OCI-LY7 (cell line): ENCODE results near the gene PHACTR1. TPM values are rescaled to one million over a fixed set of nuclear protein-coding genes. Genes with fewer than 3 reads are reported as not detected.

Experiments
- BruUV-seq: library from RNA; stranded (reverse); fragments of 400-500 nt; replicated peaks from 2 replicates; lab custom pipeline; 2021; lab: Mats Ljungman, UMichigan
- CTCF ChIA-PET: fragments of 300-600 bp; sonication (Branson Sonifier 250); formaldehyde crosslinking; loops from one replicate; lab custom pipeline; 2022; ENCODE audit warnings: antibody characterized with exemption; ENCODE audit not compliant: unreplicated experiment; lab: Charles Lee
- POLR2A ChIA-PET: fragments of 300-600 bp; sonication (Branson Sonifier 250); formaldehyde crosslinking; loops from one replicate; lab custom pipeline; 2022; ENCODE audit warnings: antibody characterized with exemption; lab: Charles Lee
- DNase-seq: peaks from one replicate; pipeline ENCODE4 v3.0.0-alpha.2; 2015; ENCODE audit warnings: low spot score
- H2AFZ ChIP-seq: fragments of 200-600 bp; sonication (generic), shearing (Covaris generic); 2 replicates; pipeline ENCODE4 v1.6.1; 2014; ENCODE audit warnings: mild to moderate bottlenecking, antibody characterized with exemption, low read length, moderate library complexity
- H3K27ac ChIP-seq: fragments of 200-600 bp; sonication (generic); 2 replicates; pipeline ENCODE4 v1.5.1; 2014; ENCODE audit warnings: mixed run types, low read depth, mild to moderate bottlenecking, moderate library complexity, low read length, inconsistent platforms; ENCODE audit not compliant: poor library complexity, severe bottlenecking
- H3K36me3 ChIP-seq: fragments of 200-600 bp; sonication (generic); 2 replicates; pipeline ENCODE4 v1.6.1; 2014; ENCODE audit warnings: mild to moderate bottlenecking, antibody characterized with exemption, low read length, moderate library complexity, mixed read lengths; ENCODE audit not compliant: insufficient read depth
- H3K4me1 ChIP-seq: fragments of 200-600 bp; sonication (generic); 2 replicates; pipeline ENCODE4 v1.5.1; 2014; ENCODE audit warnings: mild to moderate bottlenecking, low read length; ENCODE audit not compliant: insufficient read depth, poor library complexity, severe bottlenecking
- H3K4me2 ChIP-seq: fragments of 200-600 bp; sonication (generic); 2 replicates; pipeline ENCODE4 v1.6.1; 2014; ENCODE audit warnings: mild to moderate bottlenecking, low read length
- H3K4me3 ChIP-seq: fragments of 200-600 bp; sonication (generic); 2 replicates; pipeline ENCODE4 v1.5.1; 2014; ENCODE audit warnings: mild to moderate bottlenecking, low read depth, low read length; ENCODE audit not compliant: poor library complexity, severe bottlenecking
- H3K79me2 ChIP-seq: fragments of 200-600 bp; sonication (generic); 2 replicates; pipeline ENCODE4 v1.6.1; 2016; ENCODE audit warnings: low read depth, mild to moderate bottlenecking, low read length, moderate library complexity, mixed read lengths; ENCODE audit not compliant: insufficient read depth
- H3K9me2 ChIP-seq: fragments of 200-600 bp; sonication (generic); 2 replicates; pipeline ENCODE4 v1.6.1; 2016; ENCODE audit warnings: mild to moderate bottlenecking, low read length, mixed read lengths; ENCODE audit not compliant: insufficient read depth
- H3K9me3 ChIP-seq: fragments of 200-600 bp; sonication (generic); 2 replicates; pipeline ENCODE4 v1.6.1; 2014; ENCODE audit warnings: mild to moderate bottlenecking, mixed run types, low read length, mixed read lengths
- H4K20me1 ChIP-seq: fragments of 200-600 bp; sonication (generic); 2 replicates; pipeline ENCODE4 v1.6.1; 2014; ENCODE audit warnings: mild to moderate bottlenecking, antibody characterized with exemption, low read length, moderate library complexity, mixed read lengths; ENCODE audit not compliant: insufficient read depth
- CTCF ChIP-seq: fragments of 200-600 bp; sonication (generic); conservative IDR thresholded peaks from 2 replicates; pipeline ENCODE4 v1.5.1; 2014; ENCODE audit warnings: mild to moderate bottlenecking, antibody characterized with exemption, low read length, moderate library complexity, mixed read lengths
- EZH2phosphoT487 ChIP-seq: fragments of 200-600 bp; sonication (generic); IDR thresholded peaks from 2 replicates; pipeline ENCODE4 v1.6.1; 2018; ENCODE audit warnings: low read depth, borderline replicate concordance, mild to moderate bottlenecking, mixed run types, antibody characterized with exemption, low read length, moderate library complexity, mixed read lengths
- intact Hi-C: fragments of 100-400 bp; cut with micrococcal nuclease; formaldehyde crosslinking; loops from one replicate; pipeline ENCODE4 v1.10.0; 2022; ENCODE audit not compliant: unreplicated experiment
- total RNA-seq, 2 experiments: library from RNA; depleted of rRNA in 1 of 2; stranded (reverse); fragments of >200 nt in 1 of 2; shearing (Covaris generic) in 1 of 2; gene quantifications; 2 replicates each; pipeline ENCODE4 v1.2.3, GENCODE V29; 2014 to 2022

The PHACTR1 gene
- total RNA-seq, 2 experiments from 2014 or later: 25.1 to 46.6 TPM

DNA sequence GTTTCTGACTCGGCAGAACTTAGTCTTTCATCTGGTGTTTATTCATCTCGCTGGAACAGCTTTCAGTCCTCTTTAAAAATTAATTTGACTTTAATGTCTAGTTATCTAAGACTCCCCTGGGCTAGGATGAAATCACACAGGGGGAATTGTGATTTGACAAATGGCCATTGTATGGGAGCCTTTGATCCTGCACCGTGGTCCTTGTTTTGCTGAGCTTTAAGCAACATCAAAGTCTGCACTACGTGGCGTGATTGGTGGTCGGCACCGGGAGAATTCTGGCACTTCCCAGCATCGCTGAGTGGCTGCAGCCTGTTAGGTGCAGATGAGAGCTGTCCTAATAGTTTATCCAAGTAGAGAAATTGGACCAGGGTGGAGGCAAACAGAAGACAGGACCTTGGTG is 464.8 kb downstream of the PHACTR1 start:
- H3K79me2 ChIP-seq: no peaks in the 10 kb centered on the region
- H3K27ac ChIP-seq: no peak overlapping the region
- intact Hi-C loops: no loop called here
- ChIA-PET POLR2A (interaction anchor here (0.6 kb wide), 1 partner anchor 451 kb away, joined by 3 read pairs; no protein-coding TSS in a partner anchor), CTCF (no interaction called here)
- no peak overlapping the region for H3K4me2 ChIP-seq
- no peaks in the 10 kb centered on the region for H3K9me2 ChIP-seq
- H3K4me3 ChIP-seq: no peak overlapping the region
- TF ChIP-seq CTCF (no peak), EZH2phosphoT487 (no peak)
- H3K9me3 ChIP-seq: no peaks in the 10 kb centered on the region
- H3K36me3 ChIP-seq: no peaks in the 10 kb centered on the region
- BruUV-seq: no TSS peak
- H3K4me1 ChIP-seq: no peaks in the 10 kb centered on the region
- no peaks in the 10 kb centered on the region for H4K20me1 ChIP-seq
- H2AFZ ChIP-seq: no peak overlapping the region
- DNase-seq: no peak

DNA sequence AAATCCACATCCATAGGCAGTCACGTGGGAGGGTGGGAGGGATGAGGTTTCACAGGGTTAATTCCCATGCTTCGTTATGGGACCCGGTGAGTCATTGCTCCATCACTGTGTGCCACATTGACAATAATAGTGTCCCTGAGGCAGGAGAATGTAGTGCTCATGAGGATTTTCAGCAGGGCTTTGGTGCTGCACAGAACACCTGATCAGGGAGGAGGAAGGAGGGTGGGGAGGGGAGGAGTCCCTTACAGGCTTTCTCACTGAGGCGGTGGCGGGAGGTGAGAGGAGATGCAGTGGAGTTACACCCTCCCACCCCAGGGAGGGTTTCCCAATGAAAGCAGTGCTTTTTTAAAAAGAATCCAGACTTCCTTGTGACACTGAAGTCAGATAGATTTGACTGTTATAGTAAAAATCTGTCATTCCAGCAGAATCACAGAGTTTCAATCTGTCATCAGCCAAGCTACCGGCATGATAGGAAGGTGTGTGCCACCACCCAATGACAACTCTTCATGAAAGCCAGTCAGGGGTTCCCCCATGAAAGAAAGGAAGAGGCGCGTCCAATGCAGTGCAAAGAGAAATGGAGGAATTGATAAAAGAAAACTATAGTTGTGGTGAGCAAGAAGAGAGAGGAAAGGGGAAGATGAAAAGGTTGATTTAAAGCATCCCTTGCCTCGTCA is 467.0 kb downstream of the PHACTR1 start:
- no TSS peak for BruUV-seq
- H3K4me1 ChIP-seq: no peaks in the 10 kb centered on the region
- no peak for TF ChIP-seq CTCF
- no peak for TF ChIP-seq EZH2phosphoT487
- no peak overlapping the region for H3K4me3 ChIP-seq
- no peak overlapping the region for H2AFZ ChIP-seq
- H3K36me3 ChIP-seq: no peaks in the 10 kb centered on the region
- ChIA-PET CTCF (no interaction called here), POLR2A (interaction anchor here (0.6 kb wide), 1 partner anchor 481 kb away, joined by 3 read pairs; no protein-coding TSS in a partner anchor)
- no peaks in the 10 kb centered on the region for H3K79me2 ChIP-seq
- DNase-seq: no peak
- no peak overlapping the region for H3K27ac ChIP-seq
- H3K4me2 ChIP-seq: no peak overlapping the region
- intact Hi-C loops: no loop called here
- no peaks in the 10 kb centered on the region for H4K20me1 ChIP-seq
- H3K9me2 ChIP-seq: no peaks in the 10 kb centered on the region
- no peaks in the 10 kb centered on the region for H3K9me3 ChIP-seq

- TF ChIP-seq EZH2phosphoT487: no peak
- TF ChIP-seq CTCF: no peak
- no peaks in the 10 kb centered on the region for H3K36me3 ChIP-seq
- no peaks in the 10 kb centered on the region for H3K4me1 ChIP-seq
- BruUV-seq: no TSS peak
- intact Hi-C loops: no loop called here
- no peaks in the 10 kb centered on the region for H3K79me2 ChIP-seq
- H3K9me3 ChIP-seq: no peaks in the 10 kb centered on the region
- H3K27ac ChIP-seq: no peak overlapping the region
- H4K20me1 ChIP-seq: no peaks in the 10 kb centered on the region
- H3K4me3 ChIP-seq: no peak overlapping the region
- no peak overlapping the region for H2AFZ ChIP-seq
- DNase-seq: no peak
- ChIA-PET CTCF (no interaction called here), POLR2A (interaction anchor here (0.6 kb wide), 1 partner anchor 481 kb away, joined by 3 read pairs; no protein-coding TSS in a partner anchor)
- no peaks in the 10 kb centered on the region for H3K9me2 ChIP-seq
- no peak overlapping the region for H3K4me2 ChIP-seq
These were observed 467.5 kb downstream of the PHACTR1 start for GRCh38 chr6:13184089-13184468.
